ACHN (cell line): Measurements from ENCODE around the gene PALM3.

Experiments
- DNase-seq: peaks from one replicate; pipeline ENCODE4 v3.0.0-alpha.2; 2015
- in situ Hi-C: cut with HindIII; loops from 2 replicates; pipeline ENCODE4 v1.10.0; 2017; ENCODE audit warnings: low sequenced_read_pairs, low pct_ligation_motif_present, low pct_unique_long_range_greater_than_20kb

Gene PALM3

DNA sequence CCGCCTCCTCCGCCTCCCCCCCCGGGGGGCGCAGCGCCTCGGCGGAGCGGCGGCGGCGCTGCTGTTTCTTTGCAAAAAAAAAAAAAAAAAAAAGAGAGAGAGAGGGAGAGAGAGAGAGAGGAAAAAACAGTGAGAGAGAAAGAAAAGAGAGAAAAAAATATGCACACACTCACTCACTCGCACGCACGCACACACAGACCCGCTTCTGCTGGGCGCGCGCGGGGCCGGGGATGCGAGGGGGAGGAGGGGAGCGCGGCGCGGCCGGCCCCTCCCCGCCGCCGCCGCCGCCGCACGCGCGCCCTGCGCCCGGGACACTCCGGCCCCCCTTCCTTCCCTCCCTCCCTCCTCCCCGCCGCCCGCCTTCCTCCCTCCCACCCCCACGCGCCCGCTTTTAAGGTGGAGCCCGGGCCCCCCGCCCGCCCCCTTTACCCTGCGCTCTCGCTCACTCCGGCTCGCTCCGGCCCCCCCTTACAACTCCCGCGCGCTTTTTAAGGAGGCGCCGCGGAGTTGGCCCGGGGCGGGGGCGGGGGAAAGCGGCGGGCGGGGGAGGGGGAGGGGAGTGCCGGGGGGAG, 28.7 kb upstream of the PALM3 start, which contains the start of gene SAMD1:
Gene SAMD1 (minus strand): TSS at position 243 of the 572 bp plus-strand sequence.
- peak; percentile 84 for DNase-seq
- in situ Hi-C loops = no loop called here

DNA sequence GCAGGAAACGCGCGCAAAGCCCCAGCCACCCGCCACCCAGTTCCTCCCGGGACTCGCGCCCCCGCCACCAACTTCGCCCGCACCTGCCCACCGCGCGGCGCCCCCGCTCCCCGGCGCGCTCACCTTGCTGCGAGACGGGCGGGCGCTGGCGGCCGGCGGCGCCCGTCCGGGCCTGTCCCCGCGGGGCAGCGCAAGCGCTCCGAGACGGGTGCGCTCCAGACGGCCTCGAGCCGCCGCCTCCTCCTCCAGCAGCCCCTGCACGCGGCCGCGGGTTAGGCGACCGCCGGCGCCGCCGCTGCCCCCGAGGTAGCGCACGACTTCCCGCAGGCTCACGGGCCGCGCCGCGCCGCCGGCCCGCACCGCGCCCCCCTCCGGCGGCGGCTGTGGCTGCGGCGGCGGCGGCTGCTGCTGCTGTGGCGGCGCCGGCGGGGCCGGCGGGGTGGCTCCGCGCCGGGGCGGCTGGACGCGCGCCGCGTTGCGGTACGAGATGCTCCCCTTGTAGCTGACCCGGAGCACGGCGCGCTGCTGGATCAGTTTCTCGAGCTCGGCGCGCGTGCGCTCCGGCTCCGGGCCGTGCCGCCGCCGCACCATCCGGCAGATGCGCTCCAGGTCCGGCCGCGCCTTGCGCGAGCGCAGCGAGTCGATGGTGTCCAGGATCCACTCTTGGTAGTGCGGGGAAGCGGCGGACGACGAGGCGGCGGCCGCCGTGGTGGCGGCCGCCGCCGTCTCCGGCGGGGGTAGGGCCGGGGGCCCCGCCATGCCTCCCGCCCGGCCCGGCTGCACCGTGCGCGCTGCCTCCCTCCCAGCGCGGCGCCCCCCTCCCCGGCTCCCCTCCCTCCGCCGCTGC, 28.0 kb upstream of the PALM3 start:
- in situ Hi-C loops = no loop called here
- peak; percentile 59 for DNase-seq

DNA sequence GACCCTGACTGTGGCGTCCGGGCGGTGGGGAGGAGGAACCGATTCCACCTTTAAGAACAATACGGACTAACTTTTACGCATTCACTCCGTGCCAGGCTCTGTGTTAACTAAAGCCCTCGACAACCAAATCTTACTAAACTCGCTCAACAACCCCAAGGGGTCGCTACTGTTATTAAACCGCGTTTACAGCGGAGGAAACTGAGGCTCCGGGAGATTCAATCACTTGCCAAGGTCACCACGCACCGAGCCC, 27.5 kb upstream of the PALM3 start:
- in situ Hi-C loops = no loop called here
- no peak for DNase-seq

- in situ Hi-C loops = no loop called here
- DNase-seq = no peak
Measured at GRCh38 chr19:14088634-14089411, 26.9 kb upstream of the PALM3 start.

- in situ Hi-C loops = no loop called here
Measured at GRCh38 chr19:14086098-14086497, 24.2 kb upstream of the PALM3 start.

DNA sequence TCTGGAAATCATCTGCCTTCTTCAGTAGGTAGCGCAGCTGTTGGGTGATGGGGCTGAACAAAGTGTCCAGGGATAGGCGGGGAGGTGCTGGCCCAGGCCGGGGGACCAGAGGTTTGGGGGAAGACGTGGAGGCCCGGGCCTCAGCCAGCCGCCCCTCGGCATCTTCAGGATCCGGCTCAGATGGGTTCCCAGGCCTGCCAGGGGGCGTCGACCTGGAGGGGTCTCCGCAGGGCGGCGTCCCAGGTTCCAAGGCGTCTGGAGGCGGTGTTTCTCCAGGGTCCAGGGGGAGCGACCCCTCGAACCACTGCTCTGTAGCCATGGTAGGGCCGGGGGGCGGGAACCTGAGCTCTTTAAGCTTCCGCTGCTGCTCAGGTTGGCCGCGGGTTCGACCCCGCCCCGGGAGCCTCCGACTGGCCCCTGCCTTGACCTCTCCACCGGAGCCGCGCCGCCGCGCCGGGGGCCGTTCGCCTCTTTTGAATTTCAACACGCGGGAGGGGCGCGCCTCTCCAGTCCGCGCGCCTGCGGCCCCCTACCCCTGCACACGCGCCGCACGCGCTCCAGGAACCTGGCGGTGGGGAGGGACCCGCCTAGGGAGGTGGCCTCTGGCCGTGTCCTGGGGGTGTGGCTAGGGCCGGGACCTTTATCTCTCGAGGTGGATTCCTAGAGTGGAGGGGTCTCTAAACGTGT, 23.6 kb upstream of the PALM3 start, which contains the start of gene C19orf67:
Gene C19orf67 (minus strand): TSS at position 475 of the 687 bp plus-strand sequence. CDS start 156 bp downstream, at position 319.
- in situ Hi-C loops = no loop called here
- no peak for DNase-seq

More at GRCh38 chr19:14086098-14086497, 24.2 kb upstream of the PALM3 start:
- no peak for DNase-seq

DNA sequence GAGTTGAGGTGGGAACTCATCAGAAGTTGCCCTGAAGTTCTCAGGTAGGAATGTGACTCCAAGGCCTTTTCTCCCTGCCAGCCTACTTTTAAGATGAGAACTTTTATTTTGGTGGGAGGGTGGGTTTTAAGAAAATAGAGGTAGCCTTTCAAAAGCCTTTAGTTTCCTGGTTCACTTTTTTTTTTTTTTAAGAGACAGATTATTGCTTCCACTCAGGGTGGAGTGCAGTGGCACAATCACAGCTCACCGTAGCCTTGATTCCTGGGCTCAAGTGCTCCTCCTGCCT, 20.7 kb upstream of the PALM3 start:
- in situ Hi-C loops = no loop called here
- DNase-seq = no peak

DNA sequence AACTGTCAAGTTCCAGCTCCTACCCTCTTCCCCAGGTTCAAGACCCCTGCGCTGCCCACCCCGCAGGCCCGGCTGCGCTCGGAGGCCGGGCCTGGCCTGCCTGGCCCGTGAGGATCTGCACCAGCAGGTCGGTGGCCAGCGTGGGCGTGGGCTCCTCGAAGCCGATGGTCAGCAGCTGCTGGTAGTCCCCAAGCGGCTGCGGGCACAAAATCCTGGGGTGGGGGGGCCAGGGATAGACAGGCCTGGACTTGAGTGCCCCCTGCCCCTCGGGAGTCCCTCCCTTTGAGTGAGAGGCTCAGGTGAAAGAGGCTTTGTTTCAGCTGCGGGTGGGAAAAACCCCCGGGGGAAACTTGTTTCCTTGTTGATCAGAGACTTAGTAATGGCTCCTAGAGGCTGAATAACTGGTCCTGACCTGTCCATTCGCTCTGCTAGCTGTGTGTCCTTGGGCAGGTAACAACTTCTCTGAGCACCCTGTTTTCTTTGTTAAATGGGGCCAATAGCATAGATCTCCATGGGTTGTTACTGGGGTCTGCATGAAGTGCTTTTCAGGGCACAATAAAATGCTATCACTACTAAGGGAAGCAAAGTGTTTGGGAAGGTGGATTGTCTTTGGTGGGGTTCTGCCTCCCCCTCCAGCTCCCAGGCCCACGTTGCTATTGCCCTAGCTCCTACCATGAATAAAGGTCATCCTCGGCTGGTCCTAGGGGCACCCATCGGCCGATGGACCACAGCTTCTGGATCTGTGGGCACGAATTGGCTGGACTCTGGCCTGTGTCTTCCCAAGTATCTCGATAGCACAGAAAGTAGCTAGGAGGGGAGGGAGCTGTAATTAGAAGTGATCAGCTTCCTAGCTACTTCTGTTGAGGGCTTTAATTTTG, 20.2 kb upstream of the PALM3 start:
- DNase-seq = no peak
- in situ Hi-C loops = no loop called here

GRCh38 chr19:14080887-14081796, 19.3 kb upstream of the PALM3 start:
- DNase-seq = peak; percentile 98
- in situ Hi-C loops = no loop called here

- in situ Hi-C loops = no loop called here
- DNase-seq = no peak
Measured at GRCh38 chr19:14078411-14078810, 16.5 kb upstream of the PALM3 start.

- DNase-seq = peak; percentile 19
- in situ Hi-C loops = no loop called here
Measured at GRCh38 chr19:14073925-14074838, 12.3 kb upstream of the PALM3 start.

- in situ Hi-C loops = no loop called here
- DNase-seq = peak; percentile 71
Measured at GRCh38 chr19:14073261-14073924, 11.5 kb upstream of the PALM3 start.

DNA sequence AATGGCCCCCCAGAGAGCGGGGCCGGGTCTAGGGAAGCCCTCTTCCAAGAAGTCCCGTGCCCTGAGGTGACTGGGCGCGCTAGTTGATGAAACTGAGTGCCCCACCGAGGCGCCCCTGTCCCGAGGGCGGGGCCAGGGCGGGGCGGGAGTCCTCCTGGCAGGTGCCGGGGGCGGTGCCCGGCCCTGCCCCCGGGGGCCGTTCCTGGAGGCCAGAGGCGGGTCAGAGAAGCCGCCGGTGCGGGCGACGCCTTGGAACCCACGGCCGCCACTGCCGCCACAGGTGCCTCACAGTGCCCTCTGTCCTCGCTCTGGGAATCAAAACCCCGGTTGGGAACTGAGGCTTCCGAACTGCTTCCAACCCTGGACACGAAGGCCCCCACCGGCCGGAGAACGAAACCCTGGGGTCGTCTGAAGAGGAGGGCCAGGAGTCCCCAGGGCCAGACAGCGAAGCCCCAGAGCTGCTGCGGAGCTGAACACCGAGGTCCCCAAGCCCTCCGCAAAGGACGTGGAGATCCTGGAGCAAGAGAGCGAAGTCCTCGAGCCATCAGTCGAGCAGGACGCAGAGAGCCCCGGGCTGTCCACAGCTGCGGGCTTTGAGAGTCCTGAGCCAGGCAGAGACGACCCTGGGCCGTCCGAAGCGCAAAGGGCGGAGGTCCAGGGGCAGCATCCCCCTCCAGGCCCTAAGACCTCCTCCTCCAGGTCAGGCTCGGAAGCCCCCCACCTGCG, 10.8 kb upstream of the PALM3 start, which contains the start of gene MISP3:
Gene MISP3 (plus strand): TSS at position 252 of the 726 bp plus-strand sequence. CDS start 524 bp downstream, outside the sequence.
- in situ Hi-C loops = no loop called here
- peak; percentile 42 for DNase-seq

DNA sequence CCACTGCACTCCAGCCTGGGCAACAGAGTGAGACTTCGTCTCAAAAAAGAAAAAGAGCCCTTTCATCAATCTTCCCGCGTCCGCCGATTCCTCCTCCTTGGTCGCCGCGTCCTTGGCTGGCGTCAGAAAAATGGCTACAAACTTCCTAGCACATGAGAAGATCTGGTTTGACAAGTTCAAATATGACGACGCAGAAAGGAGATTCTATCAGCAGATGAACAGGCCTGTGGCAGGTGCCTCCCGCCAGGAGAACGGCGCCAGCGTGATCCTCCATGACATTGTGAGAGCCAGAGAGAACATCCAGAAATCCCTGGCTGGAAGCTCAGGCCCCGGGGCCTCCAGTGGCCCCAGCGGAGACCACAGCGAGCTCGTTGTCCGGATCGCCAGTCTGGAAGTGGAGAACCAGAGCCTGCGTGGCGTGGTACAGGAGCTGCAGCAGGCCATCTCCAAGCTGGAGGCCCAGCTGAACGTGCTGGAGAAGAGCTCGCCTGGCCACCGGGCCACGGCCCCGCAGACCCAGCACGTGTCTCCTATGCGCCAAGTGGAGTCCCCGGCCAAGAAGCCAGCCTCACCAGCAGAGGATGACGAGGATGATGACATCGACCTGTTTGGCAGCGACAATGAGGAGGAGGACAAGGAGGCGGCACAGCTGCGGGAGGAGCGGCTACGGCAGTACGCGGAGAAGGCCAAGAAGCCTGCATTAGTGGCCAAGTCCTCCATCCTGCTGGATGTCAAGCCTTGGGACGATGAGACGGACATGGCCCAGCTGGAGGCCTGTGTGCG, 8.6 kb upstream of the PALM3 start:
- DNase-seq = no peak
- in situ Hi-C loops = no loop called here
